ENCODE measurements around the gene NAPG. TPM values are rescaled to one million over a fixed set of nuclear protein-coding genes. Genes with fewer than 3 reads are reported as not detected.
"Not testable (repeated sequence)": the region's sequence is repeated elsewhere in the genome, so short reads cannot be mapped to it uniquely, and the experiment has no call there.

NAPG gene
- total RNA-seq, 1 donor, result 39.0 TPM

- H3K4me1 ChIP-seq (ENCODE audit: insufficient read depth, low read length), result no peaks in the 10 kb centered on the region
- H3K4me3 ChIP-seq (ENCODE audit: low read length), result no peak overlapping the region
- no peaks in the 10 kb centered on the region for H3K9me3 ChIP-seq (ENCODE audit: low read depth, low read length)
- H3K27me3 ChIP-seq (ENCODE audit: insufficient read depth, low read length), result no peaks in the 10 kb centered on the region
These were observed 45.7 kb downstream of the NAPG start for GRCh38 chr18:10571537-10571936.

- not testable (repeated sequence) for H3K4me1 ChIP-seq (ENCODE audit: insufficient read depth, low read length); H3K27me3 ChIP-seq (ENCODE audit: insufficient read depth, low read length); H3K9me3 ChIP-seq (ENCODE audit: low read depth, low read length); H3K4me3 ChIP-seq (ENCODE audit: low read length)
These were observed 47.4 kb downstream of the NAPG start for GRCh38 chr18:10573261-10573660.

GRCh38 chr18:10574412-10574811 is 48.6 kb downstream of the NAPG start:
- H3K27me3 ChIP-seq (ENCODE audit: insufficient read depth, low read length); H3K4me1 ChIP-seq (ENCODE audit: insufficient read depth, low read length); H3K9me3 ChIP-seq (ENCODE audit: low read depth, low read length); H3K4me3 ChIP-seq (ENCODE audit: low read length): not testable (repeated sequence)

GRCh38 chr18:10577842-10578572 is 52.2 kb downstream of the NAPG start:
- H3K4me3 ChIP-seq (ENCODE audit: low read length); H3K4me1 ChIP-seq (ENCODE audit: insufficient read depth, low read length); H3K9me3 ChIP-seq (ENCODE audit: low read depth, low read length); H3K27me3 ChIP-seq (ENCODE audit: insufficient read depth, low read length): not testable (repeated sequence)

GRCh38 chr18:10578573-10578899 is 52.7 kb downstream of the NAPG start:
- not testable (repeated sequence) for H3K4me3 ChIP-seq (ENCODE audit: low read length); H3K4me1 ChIP-seq (ENCODE audit: insufficient read depth, low read length); H3K9me3 ChIP-seq (ENCODE audit: low read depth, low read length); H3K27me3 ChIP-seq (ENCODE audit: insufficient read depth, low read length)

- no peaks in the 10 kb centered on the region for H3K9me3 ChIP-seq (ENCODE audit: low read depth, low read length)
- H3K4me3 ChIP-seq (ENCODE audit: low read length), result no peak overlapping the region
- H3K27me3 ChIP-seq (ENCODE audit: insufficient read depth, low read length), result no peaks in the 10 kb centered on the region
- no peaks in the 10 kb centered on the region for H3K4me1 ChIP-seq (ENCODE audit: insufficient read depth, low read length)
These were observed 53.4 kb downstream of the NAPG start for GRCh38 chr18:10579079-10579867.

- H3K4me1 ChIP-seq (ENCODE audit: insufficient read depth, low read length), result no peaks in the 10 kb centered on the region
- H3K9me3 ChIP-seq (ENCODE audit: low read depth, low read length), result no peaks in the 10 kb centered on the region
- no peak overlapping the region for H3K4me3 ChIP-seq (ENCODE audit: low read length)
- no peaks in the 10 kb centered on the region for H3K27me3 ChIP-seq (ENCODE audit: insufficient read depth, low read length)
These were observed 54.4 kb downstream of the NAPG start for GRCh38 chr18:10580215-10580614.

GRCh38 chr18:10585260-10585659 is 59.4 kb downstream of the NAPG start:
- Histone ChIP-seq H3K9me3 (ENCODE audit: low read depth, low read length) (no peaks in the 10 kb centered on the region), H3K4me3 (ENCODE audit: low read length) (no peak overlapping the region), H3K4me1 (ENCODE audit: insufficient read depth, low read length) (no peaks in the 10 kb centered on the region), H3K27me3 (ENCODE audit: insufficient read depth, low read length) (no peaks in the 10 kb centered on the region)

- Histone ChIP-seq H3K4me3 (ENCODE audit: low read length) (no peak overlapping the region), H3K4me1 (ENCODE audit: insufficient read depth, low read length) (peaks cover 25% of the 10 kb centered on the region), H3K9me3 (ENCODE audit: low read depth, low read length) (no peaks in the 10 kb centered on the region), H3K27me3 (ENCODE audit: insufficient read depth, low read length) (no peaks in the 10 kb centered on the region)
These were observed 63.1 kb downstream of the NAPG start for GRCh38 chr18:10588975-10589374.

GRCh38 chr18:10590412-10590811 is 64.6 kb downstream of the NAPG start:
- Histone ChIP-seq H3K27me3 (ENCODE audit: insufficient read depth, low read length) (no peaks in the 10 kb centered on the region), H3K9me3 (ENCODE audit: low read depth, low read length) (no peaks in the 10 kb centered on the region), H3K4me3 (ENCODE audit: low read length) (no peak overlapping the region), H3K4me1 (ENCODE audit: insufficient read depth, low read length) (peaks cover 34% of the 10 kb centered on the region)

- Histone ChIP-seq H3K4me3 (ENCODE audit: low read length) (no peak overlapping the region), H3K4me1 (ENCODE audit: insufficient read depth, low read length) (peaks cover 37% of the 10 kb centered on the region), H3K27me3 (ENCODE audit: insufficient read depth, low read length) (no peaks in the 10 kb centered on the region), H3K9me3 (ENCODE audit: low read depth, low read length) (no peaks in the 10 kb centered on the region)
These were observed 66.1 kb downstream of the NAPG start for GRCh38 chr18:10591896-10592295.

GRCh38 chr18:10593366-10594022 is 67.7 kb downstream of the NAPG start:
- peaks cover 37% of the 10 kb centered on the region for H3K4me1 ChIP-seq (ENCODE audit: insufficient read depth, low read length)
- H3K4me3 ChIP-seq (ENCODE audit: low read length); H3K9me3 ChIP-seq (ENCODE audit: low read depth, low read length); H3K27me3 ChIP-seq (ENCODE audit: insufficient read depth, low read length): not testable (repeated sequence)

- H3K27me3 ChIP-seq (ENCODE audit: insufficient read depth, low read length); H3K9me3 ChIP-seq (ENCODE audit: low read depth, low read length); H3K4me3 ChIP-seq (ENCODE audit: low read length): not testable (repeated sequence)
- H3K4me1 ChIP-seq (ENCODE audit: insufficient read depth, low read length), result peaks cover 37% of the 10 kb centered on the region
These were observed 70.1 kb downstream of the NAPG start for GRCh38 chr18:10595917-10596316.

GRCh38 chr18:10597695-10598094 is 71.9 kb downstream of the NAPG start:
- peaks cover 19% of the 10 kb centered on the region for H3K4me1 ChIP-seq (ENCODE audit: insufficient read depth, low read length)
- H3K27me3 ChIP-seq (ENCODE audit: insufficient read depth, low read length); H3K4me3 ChIP-seq (ENCODE audit: low read length); H3K9me3 ChIP-seq (ENCODE audit: low read depth, low read length): not testable (repeated sequence)

GRCh38 chr18:10600701-10601100 is 74.9 kb downstream of the NAPG start:
- not testable (repeated sequence) for H3K4me1 ChIP-seq (ENCODE audit: insufficient read depth, low read length); H3K4me3 ChIP-seq (ENCODE audit: low read length); H3K9me3 ChIP-seq (ENCODE audit: low read depth, low read length); H3K27me3 ChIP-seq (ENCODE audit: insufficient read depth, low read length)

Measured in mononuclear cell (primary cell).